ENCODE data around the gene SMIM35.

- no peak for TF ChIP-seq CTCF (IDR thresholded peaks at IDR 0.05)
- no peak for TF ChIP-seq POLR2A (IDR thresholded peaks at IDR 0.05)
Observed at GRCh38 chr11:117985953-117986887, 100.5 kb downstream of the SMIM35 start, which contains the start of gene IL10RA.

Measured in breast epithelium (tissue), 3 donors.